Measurements from ENCODE around the gene ESM1.
A peak's percentile ranks its signal among the peaks of the same experiment; 100 is the strongest.
"Not testable (repeated sequence)": the region's sequence is repeated elsewhere in the genome, so short reads cannot be mapped to it uniquely, and the experiment has no call there.

The ESM1 gene

GRCh38 chr5:54985301-54986268, at the start of gene ESM1:
TSS of gene ESM1 (minus strand) at chr5:54985593. CDS start at chr5:54985517, 76 bp downstream.
- DNase-seq, result peak; percentile 10

GRCh38 chr5:55033568-55033967, 48.2 kb upstream of the ESM1 start:
- DNase-seq, result no peak

GRCh38 chr5:55031492-55031891, 46.1 kb upstream of the ESM1 start:
- no peak for DNase-seq

- no peak for DNase-seq
Measured at GRCh38 chr5:55030676-55031369, 45.4 kb upstream of the ESM1 start.

GRCh38 chr5:55030220-55030619, 44.8 kb upstream of the ESM1 start:
- DNase-seq, result no peak

- DNase-seq, result no peak
Measured at GRCh38 chr5:55027595-55027994, 42.2 kb upstream of the ESM1 start.

- no peak for DNase-seq
Measured at GRCh38 chr5:55022450-55022849, 37.1 kb upstream of the ESM1 start.

GRCh38 chr5:55021821-55022220, 36.4 kb upstream of the ESM1 start:
- DNase-seq, result peak; percentile 73

- peak; percentile 16 for DNase-seq
Measured at GRCh38 chr5:55021410-55021809, 36.0 kb upstream of the ESM1 start.

- not testable (repeated sequence) for DNase-seq
Measured at GRCh38 chr5:55010149-55010548, 24.8 kb upstream of the ESM1 start.

- DNase-seq, result no peak
Measured at GRCh38 chr5:55004729-55005128, 19.3 kb upstream of the ESM1 start.

GRCh38 chr5:55003432-55004065, 18.2 kb upstream of the ESM1 start:
- DNase-seq, result no peak

- DNase-seq, result not testable (repeated sequence)
Measured at GRCh38 chr5:55002166-55002565, 16.8 kb upstream of the ESM1 start.

GRCh38 chr5:54997081-54997480, 11.7 kb upstream of the ESM1 start:
- no peak for DNase-seq

GRCh38 chr5:54996466-54996865, 11.1 kb upstream of the ESM1 start:
- no peak for DNase-seq

- DNase-seq, result no peak
Measured at GRCh38 chr5:54995168-54995567, 9.8 kb upstream of the ESM1 start.

- DNase-seq, result no peak
Measured at GRCh38 chr5:54994628-54995027, 9.2 kb upstream of the ESM1 start.

- no peak for DNase-seq
Measured at GRCh38 chr5:54993318-54993717, 7.9 kb upstream of the ESM1 start.

- DNase-seq, result no peak
Measured at GRCh38 chr5:54991416-54991815, 6.0 kb upstream of the ESM1 start.

- DNase-seq, result no peak
Measured at GRCh38 chr5:54990841-54991258, 5.5 kb upstream of the ESM1 start.

GRCh38 chr5:54988817-54989216, 3.4 kb upstream of the ESM1 start:
- no peak for DNase-seq

- peak; percentile 38 for DNase-seq
Measured at GRCh38 chr5:54988218-54988617, 2.8 kb upstream of the ESM1 start.

- no peak for DNase-seq
Measured at GRCh38 chr5:54986269-54986654, 869 bp upstream of the ESM1 start.

GRCh38 chr5:54981928-54982327, 3.5 kb downstream of the ESM1 start:
- DNase-seq, result no peak
